ENCODE measurements around the gene ANKFN1.

ANKFN1 gene

DNA sequence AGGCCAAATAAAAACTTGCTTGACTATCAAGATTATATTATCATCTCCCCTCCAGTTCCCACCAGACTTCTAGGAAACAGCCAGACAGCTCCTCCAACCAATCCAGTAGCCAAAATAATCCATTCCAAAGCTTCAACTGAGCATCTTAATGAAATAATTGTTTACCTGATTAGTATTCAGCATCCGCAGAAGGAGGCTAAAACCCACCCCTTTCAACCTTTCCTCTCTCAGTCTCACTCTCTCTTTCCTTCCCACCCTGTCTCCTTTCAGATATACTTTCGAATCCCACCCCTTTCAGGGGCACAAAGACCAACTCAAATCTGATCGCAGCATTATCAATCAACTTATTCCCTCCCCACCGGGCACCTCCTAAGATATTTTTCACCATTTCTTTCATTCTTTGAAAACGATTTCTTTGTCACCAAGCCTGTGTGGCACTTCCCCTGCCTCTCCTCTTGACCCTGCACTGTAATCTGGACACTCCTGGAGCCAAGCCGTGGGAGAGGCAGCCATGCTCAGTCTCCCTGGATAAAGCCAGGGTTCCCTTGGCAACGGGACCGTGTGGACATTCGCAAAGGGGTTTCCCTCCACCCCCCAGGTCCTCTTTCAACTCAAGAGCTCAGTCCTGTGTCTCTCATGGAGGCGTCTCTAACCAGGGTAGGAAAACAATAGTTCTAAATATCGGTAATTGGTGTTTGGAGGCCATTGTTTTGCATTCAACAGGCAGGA is at the start of gene ANKFN1:
TSS of gene ANKFN1 (plus strand) at position 602 of the 729 bp plus-strand sequence. CDS start 59,193 bp downstream, outside the sequence.
- Histone ChIP-seq H3K4me1 (ENCODE audit: insufficient read depth, low read length) (no peaks in the 10 kb centered on the region), H3K36me3 (ENCODE audit: insufficient read depth, low read length) (no peaks in the 10 kb centered on the region), H3K9me3 (ENCODE audit: control insufficient read depth, insufficient read depth, low read length) (no peaks in the 10 kb centered on the region), H3K9ac (ENCODE audit: low read depth, low read length) (no peak within 1 kb of the TSS)

DNA sequence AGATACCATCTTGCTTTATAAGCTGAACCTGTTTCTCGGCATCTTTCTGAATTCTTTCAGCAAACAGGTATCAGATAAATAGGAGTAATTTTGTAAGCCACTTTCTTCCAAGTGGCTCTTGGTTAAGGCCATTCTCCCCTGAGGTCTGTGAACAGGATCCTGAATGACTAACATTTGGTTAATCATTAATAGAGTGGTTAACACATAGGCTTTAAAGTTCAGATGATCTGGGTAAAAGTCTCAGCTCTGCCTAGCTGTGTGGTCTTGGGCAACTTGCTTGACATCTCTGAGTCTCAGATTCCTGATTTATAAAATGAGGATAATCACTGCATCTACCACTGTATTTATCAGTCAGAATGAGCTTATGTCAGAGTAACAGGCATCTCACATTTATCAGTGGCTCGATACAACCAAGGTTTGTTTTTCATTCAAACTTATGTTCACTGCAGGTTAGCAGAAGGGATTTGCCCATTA is 44.4 kb upstream of the ANKFN1 start:
- H3K9ac ChIP-seq (ENCODE audit: low read depth, low read length): no peak overlapping the region
- H3K9me3 ChIP-seq (ENCODE audit: control insufficient read depth, insufficient read depth, low read length): no peaks in the 10 kb centered on the region
- H3K36me3 ChIP-seq (ENCODE audit: insufficient read depth, low read length): no peaks in the 10 kb centered on the region
- no peaks in the 10 kb centered on the region for H3K4me1 ChIP-seq (ENCODE audit: insufficient read depth, low read length)

DNA sequence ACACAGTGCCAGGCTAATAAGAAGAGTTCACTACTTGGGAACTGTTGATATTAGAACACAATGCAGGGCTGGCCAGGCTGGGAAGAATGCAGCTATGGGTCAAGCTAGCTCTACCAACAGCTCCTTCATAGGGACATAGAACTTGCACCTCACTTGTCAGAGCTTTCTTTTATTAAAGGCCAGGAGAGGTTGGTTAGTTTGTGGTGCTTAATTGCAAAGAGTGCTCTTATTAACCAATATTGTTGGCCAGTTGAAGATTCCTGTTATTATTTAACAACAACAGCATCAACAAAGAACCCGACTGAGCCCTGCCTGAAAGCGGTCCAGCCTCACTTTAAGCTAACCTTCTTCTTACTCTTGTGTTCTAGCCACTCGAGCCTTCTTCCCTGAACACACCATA is 43.4 kb upstream of the ANKFN1 start:
- H3K9ac ChIP-seq (ENCODE audit: low read depth, low read length): no peak overlapping the region
- no peaks in the 10 kb centered on the region for H3K36me3 ChIP-seq (ENCODE audit: insufficient read depth, low read length)
- H3K9me3 ChIP-seq (ENCODE audit: control insufficient read depth, insufficient read depth, low read length): no peaks in the 10 kb centered on the region
- H3K4me1 ChIP-seq (ENCODE audit: insufficient read depth, low read length): no peaks in the 10 kb centered on the region

DNA sequence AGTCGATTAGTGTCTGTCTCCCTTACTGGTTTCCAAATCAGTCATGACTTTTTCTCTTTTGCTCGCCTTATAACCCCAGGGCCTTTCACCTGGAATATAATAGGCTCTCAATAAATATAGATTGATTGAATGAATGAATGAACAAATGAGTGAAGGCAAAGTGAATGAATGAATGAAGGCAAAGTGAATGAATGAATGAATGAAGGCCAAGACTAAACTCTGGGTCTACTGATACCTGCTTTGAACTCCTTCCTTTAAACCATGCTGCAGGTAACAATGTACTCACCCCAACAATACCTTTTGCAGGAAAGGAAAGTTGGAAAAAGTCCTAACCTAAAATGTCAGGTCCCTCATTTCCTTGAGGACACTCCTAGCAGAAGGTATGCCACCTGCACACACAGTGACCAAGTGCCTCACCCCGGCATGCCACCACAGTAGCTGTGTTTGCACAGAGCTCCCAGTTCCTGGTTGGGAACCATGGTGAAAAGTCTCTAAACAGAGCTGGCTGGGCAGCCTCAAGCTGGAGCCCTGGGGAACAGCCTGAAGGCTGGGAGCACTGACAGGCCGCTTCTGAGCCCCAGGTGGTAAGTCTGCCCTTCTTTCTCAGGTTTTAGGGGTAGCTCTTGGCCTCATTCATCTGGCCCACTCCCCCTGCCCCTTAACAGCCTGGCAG is 42.7 kb upstream of the ANKFN1 start:
- Histone ChIP-seq H3K9ac (ENCODE audit: low read depth, low read length) (no peak overlapping the region), H3K36me3 (ENCODE audit: insufficient read depth, low read length) (no peaks in the 10 kb centered on the region), H3K9me3 (ENCODE audit: control insufficient read depth, insufficient read depth, low read length) (no peaks in the 10 kb centered on the region), H3K4me1 (ENCODE audit: insufficient read depth, low read length) (no peaks in the 10 kb centered on the region)

GRCh38 chr17:56111706-56112485 is 41.4 kb upstream of the ANKFN1 start:
- H3K4me1 ChIP-seq (ENCODE audit: insufficient read depth, low read length): no peaks in the 10 kb centered on the region
- no peak overlapping the region for H3K9ac ChIP-seq (ENCODE audit: low read depth, low read length)
- no peaks in the 10 kb centered on the region for H3K9me3 ChIP-seq (ENCODE audit: control insufficient read depth, insufficient read depth, low read length)
- H3K36me3 ChIP-seq (ENCODE audit: insufficient read depth, low read length): no peaks in the 10 kb centered on the region

GRCh38 chr17:56113486-56113885 is 39.8 kb upstream of the ANKFN1 start:
- Histone ChIP-seq H3K36me3 (ENCODE audit: insufficient read depth, low read length) (no peaks in the 10 kb centered on the region), H3K4me1 (ENCODE audit: insufficient read depth, low read length) (no peaks in the 10 kb centered on the region), H3K9me3 (ENCODE audit: control insufficient read depth, insufficient read depth, low read length) (no peaks in the 10 kb centered on the region), H3K9ac (ENCODE audit: low read depth, low read length) (no peak overlapping the region)

- H3K9me3 ChIP-seq (ENCODE audit: control insufficient read depth, insufficient read depth, low read length): no peaks in the 10 kb centered on the region
- no peaks in the 10 kb centered on the region for H3K4me1 ChIP-seq (ENCODE audit: insufficient read depth, low read length)
- H3K36me3 ChIP-seq (ENCODE audit: insufficient read depth, low read length): no peaks in the 10 kb centered on the region
- H3K9ac ChIP-seq (ENCODE audit: low read depth, low read length): no peak overlapping the region
Observed at GRCh38 chr17:56114469-56114868, 38.8 kb upstream of the ANKFN1 start.

GRCh38 chr17:56119191-56119590 is 34.1 kb upstream of the ANKFN1 start:
- H3K4me1 ChIP-seq (ENCODE audit: insufficient read depth, low read length): no peaks in the 10 kb centered on the region
- H3K9me3 ChIP-seq (ENCODE audit: control insufficient read depth, insufficient read depth, low read length): no peaks in the 10 kb centered on the region
- no peak overlapping the region for H3K9ac ChIP-seq (ENCODE audit: low read depth, low read length)
- H3K36me3 ChIP-seq (ENCODE audit: insufficient read depth, low read length): no peaks in the 10 kb centered on the region

GRCh38 chr17:56119936-56120335 is 33.3 kb upstream of the ANKFN1 start:
- no peak overlapping the region for H3K9ac ChIP-seq (ENCODE audit: low read depth, low read length)
- H3K9me3 ChIP-seq (ENCODE audit: control insufficient read depth, insufficient read depth, low read length): no peaks in the 10 kb centered on the region
- no peaks in the 10 kb centered on the region for H3K36me3 ChIP-seq (ENCODE audit: insufficient read depth, low read length)
- H3K4me1 ChIP-seq (ENCODE audit: insufficient read depth, low read length): no peaks in the 10 kb centered on the region

DNA sequence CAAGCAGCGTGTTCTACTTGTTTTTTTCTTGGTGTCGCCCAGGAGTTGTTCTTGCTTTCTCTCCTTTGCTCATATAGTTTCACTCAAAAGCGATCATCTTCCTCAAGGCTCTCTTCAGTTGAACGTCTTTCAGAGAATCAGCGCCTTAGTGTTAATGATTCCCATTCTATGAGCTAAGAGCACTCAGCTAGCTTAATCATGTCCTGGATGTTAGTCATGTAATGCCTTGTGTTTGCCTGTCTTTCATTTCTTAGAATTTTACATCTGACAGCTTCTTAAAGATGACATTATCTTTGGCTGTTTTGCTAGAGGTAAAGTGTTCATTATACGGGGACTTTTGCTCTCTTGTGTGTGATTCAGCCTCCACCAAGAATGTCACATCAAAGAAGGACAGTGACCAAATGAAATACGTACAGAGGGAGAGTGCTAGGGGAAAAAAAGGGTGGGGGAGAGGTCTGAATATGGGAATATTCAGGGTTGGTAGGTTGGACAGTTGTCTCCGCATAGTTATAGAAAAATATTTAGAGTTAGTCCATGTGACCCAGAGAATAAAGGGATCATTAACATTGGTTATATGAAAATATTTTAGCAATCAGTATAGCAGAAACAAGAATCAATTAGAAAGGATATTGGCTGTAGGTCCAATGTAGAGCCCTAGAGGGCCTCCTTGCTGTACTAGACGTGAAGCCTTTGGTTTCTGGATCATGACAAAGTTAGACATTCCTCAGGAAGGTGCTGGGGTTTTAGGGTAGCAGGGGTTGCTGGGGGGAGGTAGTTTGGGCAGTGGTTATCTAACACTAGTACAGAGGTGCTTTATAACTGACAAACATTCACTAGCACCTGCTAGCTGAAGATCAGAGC is 31.9 kb upstream of the ANKFN1 start:
- Histone ChIP-seq H3K9ac (ENCODE audit: low read depth, low read length) (no peak overlapping the region), H3K36me3 (ENCODE audit: insufficient read depth, low read length) (no peaks in the 10 kb centered on the region), H3K9me3 (ENCODE audit: control insufficient read depth, insufficient read depth, low read length) (no peaks in the 10 kb centered on the region), H3K4me1 (ENCODE audit: insufficient read depth, low read length) (no peaks in the 10 kb centered on the region)

- H3K4me1 ChIP-seq (ENCODE audit: insufficient read depth, low read length): no peaks in the 10 kb centered on the region
- H3K9me3 ChIP-seq (ENCODE audit: control insufficient read depth, insufficient read depth, low read length): no peaks in the 10 kb centered on the region
- H3K36me3 ChIP-seq (ENCODE audit: insufficient read depth, low read length): no peaks in the 10 kb centered on the region
- H3K9ac ChIP-seq (ENCODE audit: low read depth, low read length): no peak overlapping the region
Observed at GRCh38 chr17:56125830-56126819, 27.1 kb upstream of the ANKFN1 start.

- Histone ChIP-seq H3K9me3 (ENCODE audit: control insufficient read depth, insufficient read depth, low read length) (no peaks in the 10 kb centered on the region), H3K36me3 (ENCODE audit: insufficient read depth, low read length) (no peaks in the 10 kb centered on the region), H3K4me1 (ENCODE audit: insufficient read depth, low read length) (no peaks in the 10 kb centered on the region), H3K9ac (ENCODE audit: low read depth, low read length) (no peak overlapping the region)
Observed at GRCh38 chr17:56130026-56130425, 23.2 kb upstream of the ANKFN1 start.

GRCh38 chr17:56130631-56131030 is 22.6 kb upstream of the ANKFN1 start:
- no peaks in the 10 kb centered on the region for H3K9me3 ChIP-seq (ENCODE audit: control insufficient read depth, insufficient read depth, low read length)
- no peak overlapping the region for H3K9ac ChIP-seq (ENCODE audit: low read depth, low read length)
- H3K4me1 ChIP-seq (ENCODE audit: insufficient read depth, low read length): no peaks in the 10 kb centered on the region
- no peaks in the 10 kb centered on the region for H3K36me3 ChIP-seq (ENCODE audit: insufficient read depth, low read length)

Data from ES-I3 (cell line).